Gastrocnemius medialis (tissue), 4 donors: Measurements from ENCODE around the gene ZNF772. TPM values are rescaled to one million over a fixed set of nuclear protein-coding genes. Genes with fewer than 3 reads are reported as not detected.

Experiments
- ATAC-seq, 2 donors: fragments of 150-250 bp; one replicate each; pipeline ENCODE4 v1.9.1; 2016
- DNase-seq, 2 donors: peaks; one replicate each; pipeline ENCODE4 v3.0.0-alpha.2; 2019
- H3K27ac ChIP-seq, 4 donors: fragments of 200-600 bp; sonication (generic); 1 replicate in 1 of 4; 2 replicates in 3 of 4; pipeline ENCODE4 v1.5.1; 2016 to 2018; ENCODE audit warnings: mild to moderate bottlenecking in 2 of 4, moderate library complexity in 1 of 4
- H3K27me3 ChIP-seq, 3 donors: fragments of 200-600 bp; sonication (generic) in 2 of 3; 1 replicate in 1 of 3; 2 replicates in 2 of 3; pipeline versions ENCODE4 v1.5.1 to v1.6.0; 2016 to 2019; ENCODE audit warnings: mild to moderate bottlenecking in 1 of 3, moderate library complexity in 1 of 3
- H3K36me3 ChIP-seq, 2 donors: fragments of 200-600 bp; sonication (generic) in 1 of 2; one replicate each; pipeline ENCODE4 v1.5.1; 2017 to 2018
- H3K4me1 ChIP-seq, 2 donors: fragments of 200-600 bp; sonication (generic) in 1 of 2; one replicate each; pipeline ENCODE4 v1.5.1; 2016 to 2017; ENCODE audit warnings: mild to moderate bottlenecking in 2 of 2
- H3K4me3 ChIP-seq, 4 donors: fragments of 200-600 bp; sonication (generic) in 3 of 4; 1 replicate in 1 of 4; 2 replicates in 3 of 4; pipeline ENCODE4 v1.5.1; 2016 to 2019; ENCODE audit warnings: mild to moderate bottlenecking in 2 of 4
- H3K9me3 ChIP-seq, 3 donors: fragments of 200-600 bp; sonication (generic) in 2 of 3; 1 replicate in 1 of 3; 2 replicates in 2 of 3; pipeline ENCODE4 v1.5.1; 2016 to 2019
- POLR2A ChIP-seq, 2 donors: fragments of 450-650 bp; IDR thresholded peaks; one replicate each; pipeline ENCODE4 v1.6.1; 2017; ENCODE audit warnings: antibody characterized with exemption in 2 of 2, mild to moderate bottlenecking in 2 of 2, moderate library complexity in 2 of 2
- in situ Hi-C, 4 donors: fragments of 200-750 bp; cut with MboI; loops; one replicate each; pipeline versions ENCODE4 v1.15.0 to v1.8.0; 2017; ENCODE audit warnings: low sequenced_read_pairs in 4 of 4
- intact Hi-C: fragments of 100-400 bp; cut with DNase I; formaldehyde crosslinking; loops from one replicate; pipeline ENCODE4 v1.15.1; 2023; ENCODE audit warnings: low total_unique reads
- total RNA-seq, 4 donors: library from RNA; depleted of rRNA; stranded (reverse); fragments of >200 nt; gene quantifications; one replicate each; pipeline versions ENCODE4 v1.1.0 to v1.2.3, GENCODE V29; 2016
- TF ChIP-seq, protein P1 (sequence below), 5 experiments: fragments of 450-650 bp in 3 of 5; fragments of 200-600 bp in 2 of 5; sonication (generic) in 2 of 5; IDR thresholded peaks in 4 of 5; conservative IDR thresholded peaks in 1 of 5; 1 replicate in 4 of 5; 2 replicates in 1 of 5; pipeline ENCODE4 v1.5.1; 2016 to 2019; ENCODE audit warnings: antibody characterized with exemption in 5 of 5, mild to moderate bottlenecking in 3 of 5, moderate library complexity in 3 of 5

The ZNF772 gene
- total RNA-seq, 4 donors from 2014 or later: 8.3 to 26.7 (median 17.6) TPM

DNA sequence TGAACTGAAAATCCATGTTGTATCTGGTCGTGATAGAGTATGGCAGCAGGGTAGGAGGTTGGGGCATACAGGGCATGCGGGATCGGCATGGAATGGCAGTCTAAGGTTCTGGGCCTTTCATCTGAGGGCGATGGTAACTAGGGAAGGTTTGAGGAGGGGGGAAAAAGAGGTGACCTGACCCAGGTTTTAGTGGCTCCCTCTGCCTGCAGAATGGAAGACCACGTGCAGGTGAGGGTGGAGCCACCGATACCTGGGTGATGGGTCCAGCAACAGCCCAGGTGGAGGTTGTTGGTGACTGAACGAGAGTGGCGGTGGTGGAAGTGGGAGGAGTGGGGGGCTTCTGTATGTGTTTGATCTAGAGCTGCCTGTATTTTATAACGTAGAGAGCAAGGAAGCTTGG, 38.4 kb downstream of the ZNF772 start:
- H3K36me3 ChIP-seq: peaks cover 0 to 17% of the 10 kb centered on the region in 2 donors
- peaks cover 14 to 17% of the 10 kb centered on the region in 2 donors for H3K4me1 ChIP-seq
- no peaks in the 10 kb centered on the region for H3K27me3 ChIP-seq
- DNase-seq: no peak
- H3K27ac ChIP-seq: no peak overlapping the region
- ATAC-seq: no peak
- H3K4me3 ChIP-seq: no peak overlapping the region
- intact Hi-C loops (loop anchor here (5.0 to 10.0 kb wide), 2 partner anchors 77 to 1124 kb away; partner anchors contain the start of genes TRAPPC2B, ZNF547 and ZSCAN5A), in situ Hi-C loops (no loop called here)
- H3K9me3 ChIP-seq: no peaks in the 10 kb centered on the region
- TF ChIP-seq, protein P1, sequence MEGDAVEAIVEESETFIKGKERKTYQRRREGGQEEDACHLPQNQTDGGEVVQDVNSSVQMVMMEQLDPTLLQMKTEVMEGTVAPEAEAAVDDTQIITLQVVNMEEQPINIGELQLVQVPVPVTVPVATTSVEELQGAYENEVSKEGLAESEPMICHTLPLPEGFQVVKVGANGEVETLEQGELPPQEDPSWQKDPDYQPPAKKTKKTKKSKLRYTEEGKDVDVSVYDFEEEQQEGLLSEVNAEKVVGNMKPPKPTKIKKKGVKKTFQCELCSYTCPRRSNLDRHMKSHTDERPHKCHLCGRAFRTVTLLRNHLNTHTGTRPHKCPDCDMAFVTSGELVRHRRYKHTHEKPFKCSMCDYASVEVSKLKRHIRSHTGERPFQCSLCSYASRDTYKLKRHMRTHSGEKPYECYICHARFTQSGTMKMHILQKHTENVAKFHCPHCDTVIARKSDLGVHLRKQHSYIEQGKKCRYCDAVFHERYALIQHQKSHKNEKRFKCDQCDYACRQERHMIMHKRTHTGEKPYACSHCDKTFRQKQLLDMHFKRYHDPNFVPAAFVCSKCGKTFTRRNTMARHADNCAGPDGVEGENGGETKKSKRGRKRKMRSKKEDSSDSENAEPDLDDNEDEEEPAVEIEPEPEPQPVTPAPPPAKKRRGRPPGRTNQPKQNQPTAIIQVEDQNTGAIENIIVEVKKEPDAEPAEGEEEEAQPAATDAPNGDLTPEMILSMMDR (IDR thresholded peaks at IDR 0.05 in 4 of 5, conservative IDR thresholded peaks at IDR 0.05 in 1 of 5): no peak

DNA sequence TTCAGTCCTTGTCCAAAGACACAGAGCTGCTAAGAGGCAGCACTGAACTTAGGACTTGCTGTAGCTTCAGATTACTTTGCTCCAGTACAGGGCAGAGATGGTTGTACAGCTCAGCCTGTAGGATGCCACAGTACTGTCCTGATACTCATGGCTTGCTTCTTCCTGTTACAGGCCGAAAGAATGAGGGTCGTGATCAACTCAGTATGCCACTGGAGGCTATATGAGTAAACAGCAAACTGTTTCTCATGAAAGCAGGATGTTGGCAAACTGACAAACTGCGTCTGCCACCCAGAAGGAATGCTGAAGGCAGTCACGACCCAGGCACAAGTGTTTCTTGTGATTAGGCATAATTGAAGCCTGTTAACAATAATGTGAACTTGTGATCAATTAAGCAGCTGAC, 39.4 kb downstream of the ZNF772 start:
- H3K9me3 ChIP-seq: no peaks in the 10 kb centered on the region
- no peak for TF ChIP-seq POLR2A (IDR thresholded peaks at IDR 0.05)
- TF ChIP-seq, protein P1 (IDR thresholded peaks at IDR 0.05 in 4 of 5, conservative IDR thresholded peaks at IDR 0.05 in 1 of 5): no peak
- H3K4me3 ChIP-seq: no peak overlapping the region
- H3K36me3 ChIP-seq: peaks cover 0 to 9% of the 10 kb centered on the region in 2 donors
- ATAC-seq: no peak
- in situ Hi-C loops: no loop called here
- no peak for DNase-seq
- H3K27ac ChIP-seq: no peak overlapping the region
- intact Hi-C loops: loop anchor here (5.0 to 10.0 kb wide), 2 partner anchors 76 to 1123 kb away; partner anchors contain the start of genes TRAPPC2B, ZNF547 and ZSCAN5A
- peaks cover 14 to 17% of the 10 kb centered on the region in 2 donors for H3K4me1 ChIP-seq
- H3K27me3 ChIP-seq: no peaks in the 10 kb centered on the region

DNA sequence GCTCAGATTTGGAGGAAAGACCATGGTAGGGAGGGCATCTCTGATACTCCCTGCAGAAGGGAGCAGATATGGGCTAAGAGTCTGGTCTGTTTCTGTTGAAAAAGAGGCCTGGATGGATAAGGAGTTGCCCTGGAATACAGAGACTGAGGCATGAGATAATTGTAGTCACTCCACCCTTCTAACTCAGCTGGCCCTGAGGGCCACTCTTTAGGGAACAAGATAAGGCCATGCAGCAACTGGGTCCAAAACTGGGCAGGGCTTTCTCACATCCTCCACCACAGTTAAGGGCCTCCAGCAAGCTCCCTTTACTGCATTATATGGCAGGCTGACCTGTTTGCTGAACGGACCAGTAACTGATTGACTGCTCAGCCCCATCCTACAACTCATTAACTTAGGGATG, 40.9 kb downstream of the ZNF772 start:
- in situ Hi-C loops (no loop called here), intact Hi-C loops (loop anchor here (5.0 to 10.0 kb wide), 2 partner anchors 74 to 1122 kb away; partner anchors contain the start of genes TRAPPC2B, ZNF547 and ZSCAN5A)
- peaks cover 0 to 9% of the 10 kb centered on the region in 2 donors for H3K36me3 ChIP-seq
- no peak overlapping the region for H3K27ac ChIP-seq
- peak overlapping the region in 1 of 4 donors; percentile 92 for H3K4me3 ChIP-seq
- no peak for ATAC-seq
- TF ChIP-seq, protein P1 (IDR thresholded peaks at IDR 0.05 in 4 of 5, conservative IDR thresholded peaks at IDR 0.05 in 1 of 5): no peak
- no peak for TF ChIP-seq POLR2A (IDR thresholded peaks at IDR 0.05)
- peaks cover 14 to 17% of the 10 kb centered on the region in 2 donors for H3K4me1 ChIP-seq
- DNase-seq: no peak
- H3K27me3 ChIP-seq: no peaks in the 10 kb centered on the region
- no peaks in the 10 kb centered on the region for H3K9me3 ChIP-seq

DNA sequence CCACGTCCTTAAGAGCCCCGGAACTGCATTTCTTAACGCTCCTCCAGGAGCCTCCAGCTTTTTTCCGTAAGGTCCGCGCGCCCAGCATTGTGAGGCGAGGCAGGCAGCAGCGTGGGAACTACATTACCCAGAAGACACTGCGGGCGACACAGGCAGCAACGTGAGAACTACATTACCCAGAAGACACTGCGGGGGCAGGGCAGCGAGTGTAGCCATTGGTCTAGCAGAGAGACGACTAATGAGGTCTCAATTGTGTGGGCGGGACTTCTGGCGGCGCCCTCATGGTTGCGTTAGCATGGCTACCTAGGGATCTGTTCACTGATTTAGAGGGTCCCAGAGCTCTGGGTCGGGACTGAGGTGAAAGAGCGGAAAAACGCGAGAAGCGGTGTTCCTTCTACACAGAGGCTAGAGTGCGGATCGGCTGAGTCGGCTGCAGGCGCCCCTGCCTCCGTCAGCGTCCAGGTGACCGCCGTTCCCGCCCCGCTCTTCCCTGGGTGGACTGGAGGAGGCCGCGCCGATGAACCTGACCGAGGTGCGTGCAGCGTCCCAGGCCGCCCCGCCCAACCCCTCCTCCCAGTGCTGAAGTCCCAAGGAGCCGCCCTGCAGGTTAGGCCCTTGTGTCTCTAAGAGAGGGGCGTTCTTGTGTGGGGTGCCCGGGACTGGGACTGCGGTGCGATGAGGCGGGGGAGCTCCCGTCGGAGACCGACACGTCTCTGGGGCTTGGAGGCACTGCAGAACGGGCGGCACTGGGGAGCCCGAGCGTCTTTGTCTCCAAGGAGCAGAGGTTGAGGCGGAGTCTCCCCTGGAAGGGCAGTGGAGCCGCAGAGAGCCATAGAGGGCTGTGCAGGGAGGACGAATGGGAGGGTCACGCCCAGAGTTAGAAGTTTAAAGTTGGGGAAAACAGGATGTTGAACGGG, 42.0 kb downstream of the ZNF772 start, which contains the start of gene ZNF749:
TSS of gene ZNF749 (plus strand) at position 264 of the 917 bp plus-strand sequence. CDS start at position 518, 254 bp downstream.
- Histone ChIP-seq H3K4me1 (peaks cover 14 to 17% of the 10 kb centered on the region in 2 donors), H3K4me3 (peak within 1 kb of the TSS; percentile 87 to 94 (median 90)), H3K27ac (peak within 1 kb of the TSS; percentile 70 to 79 (median 75)), H3K9me3 (no peaks in the 10 kb centered on the region), H3K27me3 (no peaks in the 10 kb centered on the region), H3K36me3 (peaks cover 0 to 9% of the 10 kb centered on the region in 2 donors)
- DNase-seq: peak; percentile 97 to 99
- ATAC-seq: peak; percentile 100
- TF ChIP-seq POLR2A (IDR thresholded peaks at IDR 0.05): no peak
- in situ Hi-C loops: no loop called here
- intact Hi-C loops: loop anchor here (1.0 to 10.0 kb wide), 8 partner anchors 24 to 1121 kb away; partner anchors contain the start of genes TRAPPC2B, ZNF134, ZNF17 and ZNF416
